Common myeloid progenitor, CD34-positive (primary cell): ENCODE data around the gene GTF2E1.
"Not testable (repeated sequence)": the region's sequence is repeated elsewhere in the genome, so short reads cannot be mapped to it uniquely, and the experiment has no call there.

ENCODE experiments used
- CTCF ChIA-PET: fragments of 350-600 bp; sonication (Branson Sonifier 250); formaldehyde crosslinking; loops from one replicate; lab custom pipeline; 2021; ENCODE audit warnings: antibody characterized with exemption; lab: Charles Lee
- POLR2A ChIA-PET: fragments of 350-600 bp; sonication (Branson Sonifier 250); formaldehyde crosslinking; loops from one replicate; lab custom pipeline; 2021; ENCODE audit warnings: antibody characterized with exemption; lab: Charles Lee
- DNase-seq, 3 donors: peaks; one replicate each; pipeline versions ENCODE4 v3.0.0 to v3.0.0-alpha.2; 2013
- H3K27ac ChIP-seq, 2 experiments: 1 replicate in 1 of 2; 2 replicates in 1 of 2; pipeline ENCODE4 v1.7.0; 2013; ENCODE audit warnings: inconsistent platforms in 2 of 2, low read length in 2 of 2, mild to moderate bottlenecking in 2 of 2, low read depth in 1 of 2, moderate library complexity in 1 of 2; ENCODE audit not compliant: severe bottlenecking in 2 of 2, insufficient read depth in 1 of 2, poor library complexity in 1 of 2
- H3K27me3 ChIP-seq, 5 experiments: replicated peaks in 2 of 5; 1 replicate in 3 of 5; 2 replicates in 2 of 5; pipeline versions ENCODE4 v1.6.1 to v1.7.0; 2013; ENCODE audit warnings: low read length in 4 of 5, mild to moderate bottlenecking in 2 of 5, moderate library complexity in 2 of 5, inconsistent platforms in 1 of 5; ENCODE audit not compliant: insufficient read depth in 5 of 5, control insufficient read depth in 4 of 5
- H3K36me3 ChIP-seq, 4 experiments: 1 replicate in 2 of 4; 2 replicates in 2 of 4; pipeline versions ENCODE4 v1.6.1 to v1.7.0; 2013; ENCODE audit warnings: low read length in 3 of 4, control low read depth in 1 of 4, mild to moderate bottlenecking in 1 of 4; ENCODE audit not compliant: control insufficient read depth in 4 of 4, insufficient read depth in 4 of 4
- H3K4me1 ChIP-seq, 4 experiments: 1 replicate in 3 of 4; 2 replicates in 1 of 4; pipeline versions ENCODE4 v1.6.1 to v1.7.1; 2013; ENCODE audit warnings: low read length in 3 of 4, mild to moderate bottlenecking in 3 of 4, control low read depth in 1 of 4, inconsistent platforms in 1 of 4, moderate library complexity in 1 of 4; ENCODE audit not compliant: control insufficient read depth in 4 of 4, insufficient read depth in 4 of 4; ENCODE audit errors: control extremely low read depth in 1 of 4
- H3K4me3 ChIP-seq, 7 experiments: 1 replicate in 4 of 7; 2 replicates in 3 of 7; pipeline versions ENCODE4 v1.5.1 to v1.7.0; 2013; ENCODE audit warnings: mild to moderate bottlenecking in 7 of 7, low read length in 6 of 7, moderate library complexity in 6 of 7, inconsistent platforms in 2 of 7, low read depth in 2 of 7, control low read depth in 1 of 7; ENCODE audit not compliant: insufficient read depth in 4 of 7, control insufficient read depth in 1 of 7; ENCODE audit errors: extremely low read depth in 1 of 7
- H3K9me3 ChIP-seq, 5 experiments: 1 replicate in 4 of 5; 2 replicates in 1 of 5; pipeline versions ENCODE4 v1.6.1 to v1.7.1; 2013; ENCODE audit warnings: low read length in 4 of 5, mild to moderate bottlenecking in 2 of 5, inconsistent platforms in 1 of 5, low read depth in 1 of 5, moderate library complexity in 1 of 5; ENCODE audit not compliant: control insufficient read depth in 4 of 5, insufficient read depth in 2 of 5; ENCODE audit errors: control extremely low read depth in 1 of 5
- WGBS: methylation state at CpG from one replicate; pipeline ENCODE4 v1.1.5; 2013; ENCODE audit not compliant: insufficient coverage; 5-methylcytosine and 5-hydroxymethylcytosine counted together

GTF2E1 gene

DNA sequence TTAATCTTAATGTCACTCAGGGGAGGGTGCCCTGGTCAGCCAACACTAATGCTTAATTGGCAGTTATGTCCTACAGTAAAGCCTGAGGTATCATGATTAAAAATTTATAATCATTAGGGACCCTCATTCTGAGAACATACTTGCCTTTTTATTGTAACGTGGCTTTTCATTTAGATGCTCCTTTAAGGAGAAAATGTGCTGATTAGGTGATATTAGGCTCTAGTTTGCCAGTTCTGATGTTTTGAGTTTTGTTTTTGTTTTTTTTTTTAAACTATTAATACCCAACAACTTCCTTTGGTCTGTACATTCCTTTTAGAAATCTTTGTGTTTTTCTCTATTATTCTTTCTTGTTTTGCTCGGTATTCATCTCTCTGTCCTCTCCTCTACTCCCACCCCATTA is 10.3 kb downstream of the GTF2E1 start:
- no peak overlapping the region for H3K27ac ChIP-seq
- WGBS, result no CpG with 5 or more reads among the region's 2 CpGs
- ChIA-PET CTCF (no interaction called here), POLR2A (no interaction called here)
- H3K4me3 ChIP-seq, result no peak overlapping the region
- no peaks in the 10 kb centered on the region for H3K4me1 ChIP-seq
- DNase-seq, result no peak
- H3K9me3 ChIP-seq, result no peaks in the 10 kb centered on the region
- no peaks in the 10 kb centered on the region for H3K27me3 ChIP-seq
- H3K36me3 ChIP-seq, result peaks cover 9 to 38% (median 16%) of the 10 kb centered on the region in 4 experiments

DNA sequence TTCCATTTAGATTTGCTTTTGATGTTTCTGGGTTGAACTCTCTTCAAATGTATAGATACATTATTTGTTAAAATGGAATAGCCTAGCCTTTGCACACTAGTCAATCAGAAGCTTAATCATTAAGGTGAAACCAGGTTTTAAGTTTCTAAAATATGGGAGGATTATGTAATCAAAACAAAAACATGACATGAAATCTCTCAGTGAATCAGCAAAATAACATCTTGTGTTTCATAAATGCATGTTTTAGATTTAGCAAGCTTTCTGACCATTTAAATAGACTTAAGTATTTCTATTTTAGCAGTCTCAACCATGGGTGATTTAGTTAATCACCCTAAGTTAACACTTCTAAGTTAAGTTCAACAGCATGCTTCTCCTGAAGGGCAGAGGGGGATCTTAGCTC is 11.3 kb downstream of the GTF2E1 start:
- Histone ChIP-seq H3K4me1 (no peaks in the 10 kb centered on the region), H3K27me3 (no peaks in the 10 kb centered on the region), H3K27ac (no peak overlapping the region), H3K9me3 (peaks cover 0 to 1% (median 0%) of the 10 kb centered on the region in 5 experiments), H3K4me3 (no peak overlapping the region), H3K36me3 (peaks cover 9 to 38% (median 17%) of the 10 kb centered on the region in 4 experiments)
- ChIA-PET POLR2A (no interaction called here), CTCF (interaction anchor here (1.1 to 1.6 kb wide), 2 partner anchors 14 to 40 kb away, joined by 4 to 6 read pairs; no protein-coding TSS in a partner anchor)
- DNase-seq, result no peak

DNA sequence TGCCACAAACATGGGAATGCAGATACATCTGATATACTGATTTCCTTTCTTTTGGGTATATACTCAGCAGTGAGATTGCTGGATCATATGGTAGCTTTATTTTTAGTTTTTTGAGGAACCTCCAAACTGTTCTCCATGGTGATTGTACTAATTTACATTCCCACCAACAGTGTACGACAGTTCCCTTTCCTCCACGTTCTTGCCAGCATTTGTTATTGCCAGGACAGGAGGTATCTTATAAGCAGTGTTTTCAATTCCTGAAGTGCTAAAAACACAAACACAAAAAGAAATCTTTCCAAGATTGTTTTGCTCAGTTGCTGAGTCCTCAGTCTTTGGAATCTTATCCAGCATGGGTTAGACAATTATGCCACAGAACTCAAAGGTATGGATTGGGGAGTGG is 13.5 kb downstream of the GTF2E1 start:
- H3K4me3 ChIP-seq, result no peak overlapping the region
- no peak overlapping the region for H3K27ac ChIP-seq
- no peaks in the 10 kb centered on the region for H3K27me3 ChIP-seq
- peaks cover 0 to 1% (median 0%) of the 10 kb centered on the region in 5 experiments for H3K9me3 ChIP-seq
- POLR2A ChIA-PET, result no interaction called here
- WGBS, result 75% methylated on average over 2 of the region's 2 CpGs
- H3K36me3 ChIP-seq, result peaks cover 9 to 30% (median 13%) of the 10 kb centered on the region in 4 experiments
- no peaks in the 10 kb centered on the region for H3K4me1 ChIP-seq
- DNase-seq, result no peak
- CTCF ChIA-PET, result no interaction called here

DNA sequence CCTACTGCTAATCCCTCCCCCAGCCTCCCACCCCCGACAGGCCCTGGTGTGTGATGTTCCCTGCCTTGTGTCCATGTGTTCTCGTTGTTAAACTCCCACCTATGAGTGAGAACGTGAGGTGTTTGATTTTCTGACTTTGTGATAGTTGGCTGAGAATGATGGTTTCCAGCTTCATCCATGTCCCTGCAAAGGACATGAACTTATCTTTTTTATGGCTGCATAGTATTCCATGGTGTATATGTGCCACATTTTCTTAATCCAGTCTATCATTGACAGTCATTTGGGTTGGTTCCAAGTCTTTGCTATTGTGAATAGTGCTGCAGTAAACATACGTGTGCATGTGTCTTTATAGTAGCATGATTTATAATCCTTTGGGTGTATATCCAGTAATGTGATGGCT is 16.0 kb downstream of the GTF2E1 start:
- POLR2A ChIA-PET, H3K4me3 ChIP-seq, DNase-seq, CTCF ChIA-PET, H3K27me3 ChIP-seq, H3K27ac ChIP-seq, H3K9me3 ChIP-seq, H3K4me1 ChIP-seq: not testable (repeated sequence)
- no CpG with 5 or more reads among the region's 4 CpGs for WGBS
- H3K36me3 ChIP-seq, result peaks cover under 1 to 11% (median 8%) of the 10 kb centered on the region in 4 experiments

DNA sequence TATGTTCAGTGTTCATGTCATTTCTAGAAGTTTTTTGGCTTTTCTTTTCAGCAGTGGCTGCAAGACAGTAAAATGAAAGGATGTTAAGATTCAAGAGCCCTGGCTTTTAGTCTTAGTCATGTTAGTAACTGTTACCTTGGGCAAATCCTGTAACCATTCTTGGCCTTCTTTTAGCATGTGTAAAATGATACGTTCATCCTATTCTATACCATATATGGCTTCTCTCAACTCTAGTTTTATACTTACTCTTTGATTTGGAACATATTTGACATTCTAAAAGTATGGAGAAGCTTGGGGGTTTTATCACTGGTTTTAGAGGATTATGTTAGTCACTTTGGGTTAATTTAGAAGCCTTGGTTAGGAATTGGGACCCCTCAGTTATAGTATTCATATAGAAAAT is 20.1 kb downstream of the GTF2E1 start:
- ChIA-PET CTCF (no interaction called here), POLR2A (no interaction called here)
- H3K27me3 ChIP-seq, result no peaks in the 10 kb centered on the region
- WGBS, result no CpG with 5 or more reads among the region's 1 CpG
- peaks cover 0 to 3% (median under 1%) of the 10 kb centered on the region in 4 experiments for H3K36me3 ChIP-seq
- no peak for DNase-seq
- H3K9me3 ChIP-seq, result peaks cover 0 to 1% (median 0%) of the 10 kb centered on the region in 5 experiments
- H3K4me1 ChIP-seq, result no peaks in the 10 kb centered on the region
- no peak overlapping the region for H3K27ac ChIP-seq
- H3K4me3 ChIP-seq, result no peak overlapping the region

DNA sequence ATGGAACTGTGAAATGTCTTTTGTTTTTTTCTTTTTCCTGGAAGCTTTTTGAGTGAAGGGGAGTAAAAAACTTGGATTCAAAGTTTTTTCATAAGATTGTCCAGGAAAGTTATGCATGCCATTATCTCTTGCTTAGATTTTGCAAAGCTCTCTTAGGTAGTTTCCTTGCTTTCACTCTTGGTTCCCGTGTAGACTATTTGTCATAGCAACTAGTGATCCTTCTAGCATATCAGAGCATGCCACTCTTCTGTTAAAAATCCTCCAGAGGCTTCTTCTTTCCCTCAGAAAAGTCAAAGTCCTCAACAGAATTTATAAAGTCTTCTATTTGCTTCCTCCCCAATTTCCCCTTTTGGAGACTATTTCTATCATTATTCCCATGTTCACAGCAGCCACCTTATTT is 21.1 kb downstream of the GTF2E1 start:
- POLR2A ChIA-PET, result no interaction called here
- Histone ChIP-seq H3K27me3 (no peaks in the 10 kb centered on the region), H3K36me3 (peaks cover 0 to 2% (median 0%) of the 10 kb centered on the region in 4 experiments), H3K9me3 (no peaks in the 10 kb centered on the region), H3K4me1 (no peaks in the 10 kb centered on the region), H3K4me3 (no peak overlapping the region), H3K27ac (no peak overlapping the region)
- WGBS, result 93% methylated on average over 1 of the region's 1 CpG
- CTCF ChIA-PET, result no interaction called here
- DNase-seq, result no peak

DNA sequence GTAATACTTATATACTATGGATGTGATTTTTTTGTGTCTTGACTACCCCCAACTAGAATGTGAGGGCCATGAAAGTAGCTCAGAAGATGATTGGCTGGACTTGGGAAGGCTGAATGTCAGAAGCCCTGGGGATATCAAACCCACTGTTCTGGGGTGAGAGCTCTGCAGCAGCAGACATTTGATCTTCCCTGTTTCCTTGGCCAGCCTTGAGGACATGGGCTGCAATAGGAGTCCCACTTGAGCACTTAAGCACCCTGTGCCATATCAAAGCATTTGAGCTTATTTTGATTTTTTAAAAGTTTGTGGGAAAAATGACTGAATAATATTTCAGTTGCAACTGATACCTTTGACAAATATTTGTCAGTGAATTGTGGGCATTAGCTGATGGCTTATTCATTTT is 21.7 kb downstream of the GTF2E1 start:
- no peaks in the 10 kb centered on the region for H3K27me3 ChIP-seq

More for the DNA sequence above, 21.7 kb downstream of the GTF2E1 start:
- Histone ChIP-seq H3K4me3 (no peak overlapping the region), H3K36me3 (peaks cover 0 to 2% (median 0%) of the 10 kb centered on the region in 4 experiments), H3K9me3 (no peaks in the 10 kb centered on the region), H3K4me1 (no peaks in the 10 kb centered on the region), H3K27ac (no peak overlapping the region)
- ChIA-PET POLR2A (no interaction called here), CTCF (no interaction called here)
- no peak for DNase-seq
